ENCODE measurements around the gene EVI5L. TPM values are rescaled to one million over a fixed set of nuclear protein-coding genes. Genes with fewer than 3 reads are reported as not detected.

Gene EVI5L
- total and polyA plus RNA-seq, 2 donors (not counting 3 experiments of a cell fraction or from before 2014, with no cell fraction given), result 11.9 to 13.5 TPM

DNA sequence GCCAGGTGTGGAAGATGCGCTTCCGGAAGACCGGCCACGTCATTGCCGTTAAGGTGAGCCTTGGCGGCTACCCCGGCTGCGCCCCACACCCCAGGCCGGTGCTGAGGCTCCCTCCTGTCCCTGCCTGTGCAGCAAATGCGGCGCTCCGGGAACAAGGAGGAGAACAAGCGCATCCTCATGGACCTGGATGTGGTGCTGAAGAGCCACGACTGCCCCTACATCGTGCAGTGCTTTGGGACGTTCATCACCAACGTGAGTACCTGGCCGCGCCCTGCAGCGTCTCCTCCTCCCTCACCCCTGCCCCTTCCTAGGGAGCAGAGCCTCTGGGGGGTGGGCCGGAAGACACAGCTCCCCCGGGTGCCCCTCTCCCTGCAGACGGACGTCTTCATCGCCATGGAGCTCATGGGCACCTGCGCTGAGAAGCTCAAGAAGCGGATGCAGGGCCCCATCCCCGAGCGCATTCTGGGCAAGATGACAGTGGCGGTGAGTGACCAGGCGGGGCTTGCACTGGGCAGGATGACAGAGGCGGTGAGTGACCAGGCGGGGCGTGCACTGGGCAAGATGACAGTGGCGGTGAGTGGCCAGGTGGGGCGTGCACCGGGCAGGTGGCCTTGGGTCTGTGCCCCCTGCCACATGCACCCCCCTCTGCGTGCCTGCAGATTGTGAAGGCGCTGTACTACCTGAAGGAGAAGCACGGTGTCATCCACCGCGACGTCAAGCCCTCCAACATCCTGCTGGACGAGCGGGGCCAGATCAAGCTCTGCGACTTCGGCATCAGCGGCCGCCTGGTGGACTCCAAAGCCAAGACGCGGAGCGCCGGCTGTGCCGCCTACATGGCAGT is 80.5 kb downstream of the EVI5L start:
- Histone ChIP-seq H3K79me2 (ENCODE audit: control insufficient read depth, insufficient read depth, low read length) (peaks cover 12% of the 10 kb centered on the region), H3K9ac (replicated peaks; ENCODE audit: extremely low read depth, insufficient read depth, low read length) (no peak overlapping the region), H4K20me1 (replicated peaks; ENCODE audit: control insufficient read depth, extremely low read depth, insufficient read depth, low read length) (no peaks in the 10 kb centered on the region), H3K27ac (ENCODE audit: insufficient read depth, low read depth, low read length) (no peak overlapping the region), H3K36me3 (ENCODE audit: control insufficient read depth in 2 of 2, extremely low read depth in 1 of 2, insufficient read depth in 2 of 2, low read length in 2 of 2) (peaks cover 0 to 23% of the 10 kb centered on the region in 2 experiments), H3K4me1 (ENCODE audit: control insufficient read depth, extremely low read depth, insufficient read depth, low read length) (no peaks in the 10 kb centered on the region), H2AFZ (ENCODE audit: low read depth, low read length) (no peak overlapping the region), H3K27me3 (ENCODE audit: control insufficient read depth in 2 of 2, insufficient read depth in 2 of 2, low read length in 2 of 2) (peaks cover under 1 to 4% of the 10 kb centered on the region in 2 experiments), H3K4me2 (ENCODE audit: insufficient read depth, low read length) (no peak overlapping the region), H3K9me3 (replicated peaks; ENCODE audit: control insufficient read depth, insufficient read depth, low read length) (no peaks in the 10 kb centered on the region), H3K4me3 (replicated peaks in 1 of 3; ENCODE audit: insufficient read depth in 1 of 3, low read depth in 1 of 3, low read length in 3 of 3) (no peak overlapping the region), H3K9me1 (replicated peaks; ENCODE audit: control insufficient read depth, extremely low read depth, insufficient read depth, low read length) (no peaks in the 10 kb centered on the region)
- FAIRE-seq (no peak), DNase-seq (ENCODE audit: low read depth, low spot score) (no peak)
- ChIA-PET CTCF (no interaction called here), POLR2A (no interaction called here)
- TF ChIP-seq MYC (IDR thresholded peaks at IDR 0.05; ENCODE audit: low read depth, low read length) (no peak), POLR2AphosphoS5 (IDR thresholded peaks at IDR 0.05; ENCODE audit: insufficient read depth, low read depth, low read length) (no peak), FOS (IDR thresholded peaks at IDR 0.05; ENCODE audit: borderline replicate concordance, insufficient read depth, low read length) (no peak), POLR2A (IDR thresholded peaks at IDR 0.05; ENCODE audit: low read depth, low read length) (no peak), EZH2 (IDR thresholded peaks at IDR 0.05; ENCODE audit: borderline replicate concordance, low read depth, low read length, severe bottlenecking) (no peak), GATA2 (IDR thresholded peaks at IDR 0.05; ENCODE audit: insufficient read depth, insufficient read length, low read depth, low read length) (no peak), JUN (IDR thresholded peaks at IDR 0.05; ENCODE audit: borderline replicate concordance, insufficient read depth, insufficient read length, low read depth) (no peak)
- TF ChIP-seq, protein P1, sequence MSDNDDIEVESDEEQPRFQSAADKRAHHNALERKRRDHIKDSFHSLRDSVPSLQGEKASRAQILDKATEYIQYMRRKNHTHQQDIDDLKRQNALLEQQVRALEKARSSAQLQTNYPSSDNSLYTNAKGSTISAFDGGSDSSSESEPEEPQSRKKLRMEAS (IDR thresholded peaks at IDR 0.05; ENCODE audit: insufficient read depth, insufficient read length), result no peak
- TF ChIP-seq, protein P2, sequence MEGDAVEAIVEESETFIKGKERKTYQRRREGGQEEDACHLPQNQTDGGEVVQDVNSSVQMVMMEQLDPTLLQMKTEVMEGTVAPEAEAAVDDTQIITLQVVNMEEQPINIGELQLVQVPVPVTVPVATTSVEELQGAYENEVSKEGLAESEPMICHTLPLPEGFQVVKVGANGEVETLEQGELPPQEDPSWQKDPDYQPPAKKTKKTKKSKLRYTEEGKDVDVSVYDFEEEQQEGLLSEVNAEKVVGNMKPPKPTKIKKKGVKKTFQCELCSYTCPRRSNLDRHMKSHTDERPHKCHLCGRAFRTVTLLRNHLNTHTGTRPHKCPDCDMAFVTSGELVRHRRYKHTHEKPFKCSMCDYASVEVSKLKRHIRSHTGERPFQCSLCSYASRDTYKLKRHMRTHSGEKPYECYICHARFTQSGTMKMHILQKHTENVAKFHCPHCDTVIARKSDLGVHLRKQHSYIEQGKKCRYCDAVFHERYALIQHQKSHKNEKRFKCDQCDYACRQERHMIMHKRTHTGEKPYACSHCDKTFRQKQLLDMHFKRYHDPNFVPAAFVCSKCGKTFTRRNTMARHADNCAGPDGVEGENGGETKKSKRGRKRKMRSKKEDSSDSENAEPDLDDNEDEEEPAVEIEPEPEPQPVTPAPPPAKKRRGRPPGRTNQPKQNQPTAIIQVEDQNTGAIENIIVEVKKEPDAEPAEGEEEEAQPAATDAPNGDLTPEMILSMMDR (IDR thresholded peaks at IDR 0.05; ENCODE audit: extremely low read depth in 1 of 2, insufficient read depth in 1 of 2, low read depth in 1 of 2, low read length in 2 of 2), result no peak
- dilution Hi-C loops (cut with MboI; ENCODE audit: extremely low pct_ligation_motif_present, low sequenced_read_pairs) (no loop called here), intact Hi-C loops (cut with micrococcal nuclease) (no loop called here)
- BruUV-seq (replicated peaks), result TSS peak; percentile 2

All from endothelial cell of umbilical vein (primary cell).